H9 (cell line): ENCODE data around the gene ENKUR. TPM values are rescaled to one million over a fixed set of nuclear protein-coding genes. Genes with fewer than 3 reads are reported as not detected.

Source experiments
- DNase-seq: peaks from one replicate; pipeline ENCODE4 v3.0.0-alpha.2; 2017
- H2AFZ ChIP-seq: one replicate; pipeline ENCODE4 v1.6.1; 2013; ENCODE audit warnings: mild to moderate bottlenecking, low read length, control low read depth, moderate library complexity
- H2AK5ac ChIP-seq: 2 replicates; pipeline ENCODE4 v1.6.1; 2013; ENCODE audit warnings: low read length, control low read depth, mixed read lengths; ENCODE audit not compliant: insufficient read length
- H2BK120ac ChIP-seq: one replicate; pipeline ENCODE4 v1.6.1; 2013; ENCODE audit warnings: low read depth, mild to moderate bottlenecking, low read length, control low read depth, inconsistent platforms; ENCODE audit not compliant: poor library complexity, severe bottlenecking
- H2BK12ac ChIP-seq: 2 replicates; pipeline ENCODE4 v1.6.1; 2013; ENCODE audit warnings: low read length, control low read depth, mixed read lengths, low read depth; ENCODE audit not compliant: insufficient read length
- H2BK15ac ChIP-seq: 2 replicates; pipeline ENCODE4 v1.6.1; 2013; ENCODE audit warnings: low read depth, low read length, control low read depth
- H2BK20ac ChIP-seq: one replicate; pipeline ENCODE4 v1.6.1; 2013; ENCODE audit warnings: low read depth, mild to moderate bottlenecking, low read length, control low read depth, inconsistent platforms; ENCODE audit not compliant: poor library complexity, severe bottlenecking
- H2BK5ac ChIP-seq: 2 replicates; pipeline ENCODE4 v1.6.1; 2013; ENCODE audit warnings: low read length, control low read depth, mixed read lengths; ENCODE audit not compliant: insufficient read length
- H3K14ac ChIP-seq: 2 replicates; pipeline ENCODE4 v1.6.1; 2013; ENCODE audit warnings: low read length, control low read depth; ENCODE audit not compliant: insufficient read depth
- H3K18ac ChIP-seq: 2 replicates; pipeline ENCODE4 v1.6.1; 2013; ENCODE audit warnings: low read depth, mild to moderate bottlenecking, mixed read lengths, low read length, control low read depth; ENCODE audit not compliant: insufficient read length
- H3K23ac ChIP-seq: 2 replicates; pipeline ENCODE4 v1.6.1; 2013; ENCODE audit warnings: low read length, control low read depth, mixed read lengths, low read depth; ENCODE audit not compliant: insufficient read length
- H3K23me2 ChIP-seq: 2 replicates; pipeline ENCODE4 v1.6.1; 2013; ENCODE audit warnings: low read depth, mild to moderate bottlenecking, mixed read lengths, low read length, control low read depth; ENCODE audit not compliant: insufficient read length, poor library complexity, severe bottlenecking
- H3K27ac ChIP-seq: 2 replicates; pipeline ENCODE4 v1.5.1; 2013; ENCODE audit warnings: low read length, control low read depth, mixed read lengths, low read depth; ENCODE audit not compliant: insufficient read length
- H3K27me3 ChIP-seq: 2 replicates; pipeline ENCODE4 v1.6.1; 2013; ENCODE audit warnings: low read length, control low read depth, inconsistent platforms; ENCODE audit not compliant: insufficient read depth
- H3K4ac ChIP-seq: 2 replicates; pipeline ENCODE4 v1.6.1; 2013; ENCODE audit warnings: low read depth, mild to moderate bottlenecking, control low read depth, inconsistent platforms, low read length, moderate library complexity
- H3K4me1 ChIP-seq: 2 replicates; pipeline ENCODE4 v1.6.1; 2013; ENCODE audit warnings: low read length, control low read depth, inconsistent platforms; ENCODE audit not compliant: insufficient read depth
- H3K4me2 ChIP-seq: 2 replicates; pipeline ENCODE4 v1.6.1; 2013; ENCODE audit warnings: low read length, control low read depth, mixed read lengths; ENCODE audit not compliant: insufficient read length, insufficient read depth
- H3K56ac ChIP-seq: 2 replicates; pipeline ENCODE4 v1.6.1; 2013; ENCODE audit warnings: low read depth, mild to moderate bottlenecking, mixed read lengths, low read length, control low read depth; ENCODE audit not compliant: insufficient read length
- H3K79me1 ChIP-seq: 2 replicates; pipeline ENCODE4 v1.6.1; 2013; ENCODE audit warnings: low read depth, mild to moderate bottlenecking, moderate library complexity, low read length, control low read depth, inconsistent platforms; ENCODE audit not compliant: insufficient read depth, poor library complexity, severe bottlenecking
- H3K79me2 ChIP-seq: 2 replicates; pipeline ENCODE4 v1.6.1; 2013; ENCODE audit warnings: low read length, control low read depth, inconsistent platforms; ENCODE audit not compliant: insufficient read depth
- H3K9ac ChIP-seq: 2 replicates; pipeline ENCODE4 v1.6.1; 2013; ENCODE audit warnings: low read length, control low read depth, mixed read lengths; ENCODE audit not compliant: insufficient read length; ENCODE audit errors: extremely low read depth
- H3K9me3 ChIP-seq: one replicate; pipeline ENCODE4 v1.6.1; 2013; ENCODE audit warnings: low read depth, low read length, inconsistent platforms; ENCODE audit not compliant: control insufficient read depth
- H3T11ph ChIP-seq: one replicate; pipeline ENCODE4 v1.6.1; 2013; ENCODE audit warnings: mild to moderate bottlenecking, low read length, control low read depth, inconsistent platforms
- H4K20me1 ChIP-seq: one replicate; pipeline ENCODE4 v1.6.1; 2013; ENCODE audit not compliant: control insufficient read depth, insufficient read length, insufficient read depth
- H4K5ac ChIP-seq: 2 replicates; pipeline ENCODE4 v1.6.1; 2013; ENCODE audit warnings: low read depth, mild to moderate bottlenecking, mixed read lengths, low read length, control low read depth; ENCODE audit not compliant: insufficient read length
- H4K8ac ChIP-seq: replicated peaks from 2 replicates; pipeline ENCODE4 v1.6.1; 2013; ENCODE audit warnings: low read length, control low read depth, mixed read lengths, low read depth; ENCODE audit not compliant: insufficient read length
- H4K91ac ChIP-seq: 2 replicates; pipeline ENCODE4 v1.6.1; 2013; ENCODE audit warnings: low read depth, mild to moderate bottlenecking, moderate library complexity, mixed read lengths, low read length, control low read depth; ENCODE audit not compliant: insufficient read length
- H3K27ac Mint-ChIP-seq, 3 experiments: 2 replicates in 2 of 3; 3 replicates in 1 of 3; pipeline ENCODE4 v1.8.0; 2020 to 2021; ENCODE audit warnings: mixed read lengths in 3 of 3, mild to moderate bottlenecking in 1 of 3, moderate library complexity in 1 of 3
- H3K27me3 Mint-ChIP-seq: 2 replicates; pipeline ENCODE4 v1.8.0; 2021; ENCODE audit warnings: low read depth, mild to moderate bottlenecking, moderate library complexity, mixed read lengths
- H3K36me3 Mint-ChIP-seq, 3 experiments: 2 replicates in 2 of 3; 3 replicates in 1 of 3; pipeline ENCODE4 v1.8.0; 2020 to 2021; ENCODE audit warnings: low read depth in 3 of 3, mixed read lengths in 3 of 3; ENCODE audit not compliant: insufficient read depth in 1 of 3
- H3K4me1 Mint-ChIP-seq, 2 experiments: 2 replicates each; pipeline ENCODE4 v1.8.0; 2020; ENCODE audit warnings: mixed read lengths in 2 of 2
- H3K4me3 Mint-ChIP-seq, 2 experiments: 2 replicates in 1 of 2; 3 replicates in 1 of 2; pipeline ENCODE4 v1.8.0; 2020 to 2021; ENCODE audit warnings: mild to moderate bottlenecking in 2 of 2, mixed read lengths in 2 of 2, moderate library complexity in 1 of 2
- H3K9me3 Mint-ChIP-seq, 2 experiments: 2 replicates in 1 of 2; 3 replicates in 1 of 2; pipeline ENCODE4 v1.8.0; 2020; ENCODE audit warnings: mild to moderate bottlenecking in 2 of 2, mixed read lengths in 2 of 2, moderate library complexity in 1 of 2
- WGBS: extraction: QIAGEN DNeasy Blood & Tissue Kit; methylation state at CpG from one replicate; pipeline ENCODE4 v1.1.7; 2013; ENCODE audit warnings: missing lambda C conversion rate, low lambda C conversion rate, mixed read lengths; ENCODE audit not compliant: insufficient read length; ENCODE audit errors: extremely low coverage; 5-methylcytosine and 5-hydroxymethylcytosine counted together
- total RNA-seq: library from RNA; stranded (reverse); gene quantifications from 2 replicates; pipeline ENCODE4 v1.2.1, GENCODE V29; 2021
- TF ChIP-seq, protein P1 (sequence below): fragments of 200-600 bp; sonication (generic); conservative IDR thresholded peaks from 3 replicates; pipeline ENCODE4 v1.8.0; 2021; ENCODE audit warnings: antibody characterized with exemption, mild to moderate bottlenecking

ENKUR gene
- total RNA-seq, 1 experiment from 2014 or later = not detected

DNA sequence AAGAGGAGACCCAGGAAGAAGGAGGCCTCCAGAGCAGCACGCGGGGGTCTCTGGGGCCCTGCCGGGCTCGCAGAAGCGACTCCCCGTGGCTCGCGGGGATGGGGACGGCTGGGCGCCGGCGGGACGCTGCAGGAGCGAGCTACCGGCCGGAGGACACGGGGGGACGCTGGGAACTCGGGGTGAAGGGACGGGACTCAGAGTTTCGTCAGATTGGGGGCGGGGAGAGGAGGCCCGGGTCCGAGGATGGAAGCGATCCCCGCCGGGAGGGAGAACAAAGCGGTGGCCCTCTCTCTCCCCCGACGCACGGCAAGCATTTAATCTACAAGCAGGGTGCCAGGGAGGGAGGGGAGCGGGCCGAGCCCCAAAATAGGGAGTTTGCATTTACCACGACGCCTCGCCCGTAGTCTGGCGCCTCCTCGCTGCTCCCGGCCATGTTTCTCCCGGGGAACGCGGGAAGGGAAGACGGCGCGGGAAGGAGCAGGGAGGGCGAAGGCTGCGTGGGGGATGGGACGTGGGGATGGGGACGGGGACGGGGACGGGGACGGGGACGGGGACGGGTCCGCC is 63.7 kb downstream of the ENKUR start, which contains the start of gene PRTFDC1:
Gene PRTFDC1 (minus strand): TSS at position 464 of the 564 bp plus-strand sequence. CDS start 31 bp downstream, at position 433.
- Histone ChIP-seq H3K9me3 (no peaks in the 10 kb centered on the region), H2AFZ (no peak within 1 kb of the TSS), H3K79me1 (no peaks in the 10 kb centered on the region), H2BK20ac (no peak within 1 kb of the TSS), H3T11ph (no peak within 1 kb of the TSS), H3K18ac (peak within 1 kb of the TSS; percentile 95), H3K27ac (peak within 1 kb of the TSS; percentile 18), H3K9ac (peak within 1 kb of the TSS; percentile 88), H2AK5ac (no peak within 1 kb of the TSS), H3K27me3 (no peaks in the 10 kb centered on the region), H3K23me2 (peaks cover 13% of the 10 kb centered on the region), H2BK15ac (no peak within 1 kb of the TSS), H3K14ac (peak within 1 kb of the TSS; percentile 98), H4K91ac (peak within 1 kb of the TSS; percentile 88), H2BK5ac (no peak within 1 kb of the TSS), H3K4me2 (peak within 1 kb of the TSS; percentile 36), H4K5ac (no peak within 1 kb of the TSS), H3K56ac (no peak within 1 kb of the TSS), H2BK12ac (no peak within 1 kb of the TSS), H3K79me2 (no peaks in the 10 kb centered on the region), H3K23ac (no peak within 1 kb of the TSS), H4K20me1 (no peaks in the 10 kb centered on the region), H4K8ac (no peak within 1 kb of the TSS), H3K4ac (peak within 1 kb of the TSS; percentile 22; the same call in 1 of the 2 replicates), H2BK120ac (peak within 1 kb of the TSS; percentile 62), H3K4me1 (peaks cover 7% of the 10 kb centered on the region)
- Mint-ChIP-seq H3K36me3 (peaks cover 0 to 2% (median 0%) of the 10 kb centered on the region in 3 experiments; a peak in 1 of 7 replicates), H3K4me3 (peak within 1 kb of the TSS; percentile 84 to 91), H3K27me3 (no peaks in the 10 kb centered on the region), H3K9me3 (no peaks in the 10 kb centered on the region; a peak in 3 of 5 replicates), H3K27ac (peak within 1 kb of the TSS; percentile 95 to 97 (median 97)), H3K4me1 (peaks cover 34 to 42% of the 10 kb centered on the region in 2 experiments)
- DNase-seq = peak; percentile 55
- WGBS = no CpG with 5 or more reads among the region's 56 CpGs
- TF ChIP-seq, protein P1, sequence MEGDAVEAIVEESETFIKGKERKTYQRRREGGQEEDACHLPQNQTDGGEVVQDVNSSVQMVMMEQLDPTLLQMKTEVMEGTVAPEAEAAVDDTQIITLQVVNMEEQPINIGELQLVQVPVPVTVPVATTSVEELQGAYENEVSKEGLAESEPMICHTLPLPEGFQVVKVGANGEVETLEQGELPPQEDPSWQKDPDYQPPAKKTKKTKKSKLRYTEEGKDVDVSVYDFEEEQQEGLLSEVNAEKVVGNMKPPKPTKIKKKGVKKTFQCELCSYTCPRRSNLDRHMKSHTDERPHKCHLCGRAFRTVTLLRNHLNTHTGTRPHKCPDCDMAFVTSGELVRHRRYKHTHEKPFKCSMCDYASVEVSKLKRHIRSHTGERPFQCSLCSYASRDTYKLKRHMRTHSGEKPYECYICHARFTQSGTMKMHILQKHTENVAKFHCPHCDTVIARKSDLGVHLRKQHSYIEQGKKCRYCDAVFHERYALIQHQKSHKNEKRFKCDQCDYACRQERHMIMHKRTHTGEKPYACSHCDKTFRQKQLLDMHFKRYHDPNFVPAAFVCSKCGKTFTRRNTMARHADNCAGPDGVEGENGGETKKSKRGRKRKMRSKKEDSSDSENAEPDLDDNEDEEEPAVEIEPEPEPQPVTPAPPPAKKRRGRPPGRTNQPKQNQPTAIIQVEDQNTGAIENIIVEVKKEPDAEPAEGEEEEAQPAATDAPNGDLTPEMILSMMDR = no peak
